H9 (cell line): ENCODE measurements around the gene CAPN14. TPM values are rescaled to one million over a fixed set of nuclear protein-coding genes. Genes with fewer than 3 reads are reported as not detected.

Experiments
- DNase-seq: peaks from one replicate; pipeline ENCODE4 v3.0.0-alpha.2; 2017
- H2AFZ ChIP-seq: one replicate; pipeline ENCODE4 v1.6.1; 2013; ENCODE audit warnings: mild to moderate bottlenecking, low read length, control low read depth, moderate library complexity
- H2AK5ac ChIP-seq: 2 replicates; pipeline ENCODE4 v1.6.1; 2013; ENCODE audit warnings: low read length, control low read depth, mixed read lengths; ENCODE audit not compliant: insufficient read length
- H2BK120ac ChIP-seq: one replicate; pipeline ENCODE4 v1.6.1; 2013; ENCODE audit warnings: low read depth, mild to moderate bottlenecking, low read length, control low read depth, inconsistent platforms; ENCODE audit not compliant: poor library complexity, severe bottlenecking
- H2BK12ac ChIP-seq: 2 replicates; pipeline ENCODE4 v1.6.1; 2013; ENCODE audit warnings: low read length, control low read depth, mixed read lengths, low read depth; ENCODE audit not compliant: insufficient read length
- H2BK15ac ChIP-seq: 2 replicates; pipeline ENCODE4 v1.6.1; 2013; ENCODE audit warnings: low read depth, low read length, control low read depth
- H2BK20ac ChIP-seq: one replicate; pipeline ENCODE4 v1.6.1; 2013; ENCODE audit warnings: low read depth, mild to moderate bottlenecking, low read length, control low read depth, inconsistent platforms; ENCODE audit not compliant: poor library complexity, severe bottlenecking
- H2BK5ac ChIP-seq: 2 replicates; pipeline ENCODE4 v1.6.1; 2013; ENCODE audit warnings: low read length, control low read depth, mixed read lengths; ENCODE audit not compliant: insufficient read length
- H3K14ac ChIP-seq: 2 replicates; pipeline ENCODE4 v1.6.1; 2013; ENCODE audit warnings: low read length, control low read depth; ENCODE audit not compliant: insufficient read depth
- H3K18ac ChIP-seq: 2 replicates; pipeline ENCODE4 v1.6.1; 2013; ENCODE audit warnings: low read depth, mild to moderate bottlenecking, mixed read lengths, low read length, control low read depth; ENCODE audit not compliant: insufficient read length
- H3K23ac ChIP-seq: 2 replicates; pipeline ENCODE4 v1.6.1; 2013; ENCODE audit warnings: low read length, control low read depth, mixed read lengths, low read depth; ENCODE audit not compliant: insufficient read length
- H3K23me2 ChIP-seq: 2 replicates; pipeline ENCODE4 v1.6.1; 2013; ENCODE audit warnings: low read depth, mild to moderate bottlenecking, mixed read lengths, low read length, control low read depth; ENCODE audit not compliant: insufficient read length, poor library complexity, severe bottlenecking
- H3K27ac ChIP-seq: 2 replicates; pipeline ENCODE4 v1.5.1; 2013; ENCODE audit warnings: low read length, control low read depth, mixed read lengths, low read depth; ENCODE audit not compliant: insufficient read length
- H3K27me3 ChIP-seq: 2 replicates; pipeline ENCODE4 v1.6.1; 2013; ENCODE audit warnings: low read length, control low read depth, inconsistent platforms; ENCODE audit not compliant: insufficient read depth
- H3K4ac ChIP-seq: 2 replicates; pipeline ENCODE4 v1.6.1; 2013; ENCODE audit warnings: low read depth, mild to moderate bottlenecking, control low read depth, inconsistent platforms, low read length, moderate library complexity
- H3K4me1 ChIP-seq: 2 replicates; pipeline ENCODE4 v1.6.1; 2013; ENCODE audit warnings: low read length, control low read depth, inconsistent platforms; ENCODE audit not compliant: insufficient read depth
- H3K4me2 ChIP-seq: 2 replicates; pipeline ENCODE4 v1.6.1; 2013; ENCODE audit warnings: low read length, control low read depth, mixed read lengths; ENCODE audit not compliant: insufficient read length, insufficient read depth
- H3K56ac ChIP-seq: 2 replicates; pipeline ENCODE4 v1.6.1; 2013; ENCODE audit warnings: low read depth, mild to moderate bottlenecking, mixed read lengths, low read length, control low read depth; ENCODE audit not compliant: insufficient read length
- H3K79me1 ChIP-seq: 2 replicates; pipeline ENCODE4 v1.6.1; 2013; ENCODE audit warnings: low read depth, mild to moderate bottlenecking, moderate library complexity, low read length, control low read depth, inconsistent platforms; ENCODE audit not compliant: insufficient read depth, poor library complexity, severe bottlenecking
- H3K79me2 ChIP-seq: 2 replicates; pipeline ENCODE4 v1.6.1; 2013; ENCODE audit warnings: low read length, control low read depth, inconsistent platforms; ENCODE audit not compliant: insufficient read depth
- H3K9ac ChIP-seq: 2 replicates; pipeline ENCODE4 v1.6.1; 2013; ENCODE audit warnings: low read length, control low read depth, mixed read lengths; ENCODE audit not compliant: insufficient read length; ENCODE audit errors: extremely low read depth
- H3K9me3 ChIP-seq: one replicate; pipeline ENCODE4 v1.6.1; 2013; ENCODE audit warnings: low read depth, low read length, inconsistent platforms; ENCODE audit not compliant: control insufficient read depth
- H3T11ph ChIP-seq: one replicate; pipeline ENCODE4 v1.6.1; 2013; ENCODE audit warnings: mild to moderate bottlenecking, low read length, control low read depth, inconsistent platforms
- H4K20me1 ChIP-seq: one replicate; pipeline ENCODE4 v1.6.1; 2013; ENCODE audit not compliant: control insufficient read depth, insufficient read length, insufficient read depth
- H4K5ac ChIP-seq: 2 replicates; pipeline ENCODE4 v1.6.1; 2013; ENCODE audit warnings: low read depth, mild to moderate bottlenecking, mixed read lengths, low read length, control low read depth; ENCODE audit not compliant: insufficient read length
- H4K8ac ChIP-seq: replicated peaks from 2 replicates; pipeline ENCODE4 v1.6.1; 2013; ENCODE audit warnings: low read length, control low read depth, mixed read lengths, low read depth; ENCODE audit not compliant: insufficient read length
- H4K91ac ChIP-seq: 2 replicates; pipeline ENCODE4 v1.6.1; 2013; ENCODE audit warnings: low read depth, mild to moderate bottlenecking, moderate library complexity, mixed read lengths, low read length, control low read depth; ENCODE audit not compliant: insufficient read length
- H3K27ac Mint-ChIP-seq, 3 experiments: 2 replicates in 2 of 3; 3 replicates in 1 of 3; pipeline ENCODE4 v1.8.0; 2020 to 2021; ENCODE audit warnings: mixed read lengths in 3 of 3, mild to moderate bottlenecking in 1 of 3, moderate library complexity in 1 of 3
- H3K27me3 Mint-ChIP-seq: 2 replicates; pipeline ENCODE4 v1.8.0; 2021; ENCODE audit warnings: low read depth, mild to moderate bottlenecking, moderate library complexity, mixed read lengths
- H3K36me3 Mint-ChIP-seq, 3 experiments: 2 replicates in 2 of 3; 3 replicates in 1 of 3; pipeline ENCODE4 v1.8.0; 2020 to 2021; ENCODE audit warnings: low read depth in 3 of 3, mixed read lengths in 3 of 3; ENCODE audit not compliant: insufficient read depth in 1 of 3
- H3K4me1 Mint-ChIP-seq, 2 experiments: 2 replicates each; pipeline ENCODE4 v1.8.0; 2020; ENCODE audit warnings: mixed read lengths in 2 of 2
- H3K4me3 Mint-ChIP-seq, 2 experiments: 2 replicates in 1 of 2; 3 replicates in 1 of 2; pipeline ENCODE4 v1.8.0; 2020 to 2021; ENCODE audit warnings: mild to moderate bottlenecking in 2 of 2, mixed read lengths in 2 of 2, moderate library complexity in 1 of 2
- H3K9me3 Mint-ChIP-seq, 2 experiments: 2 replicates in 1 of 2; 3 replicates in 1 of 2; pipeline ENCODE4 v1.8.0; 2020; ENCODE audit warnings: mild to moderate bottlenecking in 2 of 2, mixed read lengths in 2 of 2, moderate library complexity in 1 of 2
- CTCF ChIP-seq: fragments of 200-600 bp; sonication (generic); conservative IDR thresholded peaks from 3 replicates; pipeline ENCODE4 v1.8.0; 2021; ENCODE audit warnings: antibody characterized with exemption, mild to moderate bottlenecking
- WGBS: extraction: QIAGEN DNeasy Blood & Tissue Kit; methylation state at CpG from one replicate; pipeline ENCODE4 v1.1.7; 2013; ENCODE audit warnings: missing lambda C conversion rate, low lambda C conversion rate, mixed read lengths; ENCODE audit not compliant: insufficient read length; ENCODE audit errors: extremely low coverage; 5-methylcytosine and 5-hydroxymethylcytosine counted together
- total RNA-seq: library from RNA; stranded (reverse); gene quantifications from 2 replicates; pipeline ENCODE4 v1.2.1, GENCODE V29; 2021

The CAPN14 gene
- total RNA-seq, 1 experiment from 2014 or later = 0.09 TPM

DNA sequence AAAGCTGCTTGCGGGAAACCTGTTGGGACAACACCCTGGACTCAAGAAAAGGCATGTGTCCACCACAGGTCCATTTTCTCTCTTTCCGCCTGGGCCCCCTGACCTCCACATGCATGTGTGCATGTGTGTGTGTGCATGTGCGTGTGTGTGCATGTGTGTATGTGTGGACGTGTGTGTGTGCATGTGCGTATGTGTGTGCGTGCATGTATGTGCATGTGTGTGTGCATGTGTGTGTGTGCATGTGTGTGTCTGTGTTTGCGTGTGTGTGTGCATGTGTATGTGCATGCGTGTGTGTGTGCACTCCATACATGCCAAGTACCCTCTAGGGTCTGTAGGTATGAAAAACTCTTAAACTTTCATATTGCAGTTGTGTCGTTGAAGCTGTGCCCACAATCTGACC is 16.3 kb downstream of the CAPN14 start:
- no peak overlapping the region for H3K4me2 ChIP-seq
- H2BK15ac ChIP-seq = no peak overlapping the region
- H2BK120ac ChIP-seq = no peak overlapping the region
- H3K27ac ChIP-seq = no peak overlapping the region
- H3K18ac ChIP-seq = no peak overlapping the region
- Mint-ChIP-seq H3K4me1 (no peaks in the 10 kb centered on the region), H3K36me3 (no peaks in the 10 kb centered on the region), H3K9me3 (no peaks in the 10 kb centered on the region), H3K4me3 (no peak overlapping the region), H3K27ac (no peak overlapping the region), H3K27me3 (peaks cover 6% of the 10 kb centered on the region)
- H3K9me3 ChIP-seq = no peaks in the 10 kb centered on the region
- no peak overlapping the region for H4K91ac ChIP-seq
- H3K27me3 ChIP-seq = no peaks in the 10 kb centered on the region
- H3K23ac ChIP-seq = no peak overlapping the region
- no peak for DNase-seq
- H3K23me2 ChIP-seq = no peaks in the 10 kb centered on the region
- H2AFZ ChIP-seq = no peak overlapping the region
- no peak overlapping the region for H2AK5ac ChIP-seq
- no peak overlapping the region for H4K5ac ChIP-seq
- no peak overlapping the region for H3K9ac ChIP-seq
- no peak overlapping the region for H2BK20ac ChIP-seq
- H3T11ph ChIP-seq = no peak overlapping the region
- no peak overlapping the region for H3K14ac ChIP-seq
- no peaks in the 10 kb centered on the region for H3K4me1 ChIP-seq
- no peak overlapping the region for H2BK5ac ChIP-seq
- WGBS = no CpG with 5 or more reads among the region's 9 CpGs
- no peak overlapping the region for H3K4ac ChIP-seq
- TF ChIP-seq CTCF = no peak
- no peak overlapping the region for H2BK12ac ChIP-seq
- no peak overlapping the region for H3K56ac ChIP-seq
- H3K79me2 ChIP-seq = no peaks in the 10 kb centered on the region
- no peak overlapping the region for H4K8ac ChIP-seq
- no peaks in the 10 kb centered on the region for H3K79me1 ChIP-seq
- no peaks in the 10 kb centered on the region for H4K20me1 ChIP-seq
